GM21367 (cell line): Measurements from ENCODE around the gene SECISBP2.

Experiments used
- ATAC-seq: cut with Tn5 transposase; IDR thresholded peaks from one replicate; pipeline ENCODE4 v1.9.1; 2021; ENCODE audit not compliant: unreplicated experiment

Gene SECISBP2

GRCh38 chr9:89345476-89345875 is 27.2 kb downstream of the SECISBP2 start:
- no peak for ATAC-seq

- no peak for ATAC-seq
These were observed 28.4 kb downstream of the SECISBP2 start for GRCh38 chr9:89346696-89347095.

- no peak for ATAC-seq
These were observed 29.4 kb downstream of the SECISBP2 start for GRCh38 chr9:89347651-89348050.

GRCh38 chr9:89349607-89350006 is 31.3 kb downstream of the SECISBP2 start:
- no peak for ATAC-seq

- no peak for ATAC-seq
These were observed 32.8 kb downstream of the SECISBP2 start for GRCh38 chr9:89350988-89351557.

- no peak for ATAC-seq
These were observed 33.4 kb downstream of the SECISBP2 start for GRCh38 chr9:89351584-89352300.

- ATAC-seq = no peak
These were observed 34.2 kb downstream of the SECISBP2 start for GRCh38 chr9:89352451-89352850.

- no peak for ATAC-seq
These were observed 34.8 kb downstream of the SECISBP2 start for GRCh38 chr9:89352874-89353649.

GRCh38 chr9:89353989-89354388 is 35.7 kb downstream of the SECISBP2 start:
- no peak for ATAC-seq

- ATAC-seq = no peak
These were observed 36.2 kb downstream of the SECISBP2 start for GRCh38 chr9:89354471-89354870.

- ATAC-seq = no peak
These were observed 38.5 kb downstream of the SECISBP2 start for GRCh38 chr9:89356782-89357181.

GRCh38 chr9:89357331-89358197 is 39.3 kb downstream of the SECISBP2 start:
- no peak for ATAC-seq

GRCh38 chr9:89358376-89358916 is 40.1 kb downstream of the SECISBP2 start:
- ATAC-seq = no peak

- no peak for ATAC-seq
These were observed 40.7 kb downstream of the SECISBP2 start for GRCh38 chr9:89358985-89359384.

GRCh38 chr9:89359751-89360261 is 41.5 kb downstream of the SECISBP2 start:
- no peak for ATAC-seq

GRCh38 chr9:89360465-89360864 is 42.2 kb downstream of the SECISBP2 start:
- ATAC-seq = no peak

- ATAC-seq = no peak
These were observed 42.7 kb downstream of the SECISBP2 start for GRCh38 chr9:89361031-89361430.

- ATAC-seq = no peak
These were observed 43.7 kb downstream of the SECISBP2 start for GRCh38 chr9:89361816-89362646.

- no peak for ATAC-seq
These were observed 44.5 kb downstream of the SECISBP2 start for GRCh38 chr9:89362647-89363310.
